NCI-H510A treated with DMSO at 0.1 percent for 48 hours (cell line): ENCODE results near the gene CHRNA7.

Source experiments
- DNase-seq: peaks from one replicate; lab custom pipeline; 2025; lab: John Stamatoyannopoulos, UW

CHRNA7 gene

GRCh38 chr15:32029862-32030781, at the start of gene CHRNA7:
CHRNA7 (plus strand) TSS chr15:32030515; CDS start chr15:32030595, 80 bp downstream.
- peak; percentile 8 for DNase-seq

- DNase-seq = no peak
Measured at GRCh38 chr15:31985607-31986006, 44.7 kb upstream of the CHRNA7 start.

- DNase-seq = no peak
Measured at GRCh38 chr15:31993062-31993461, 37.3 kb upstream of the CHRNA7 start.

- DNase-seq = no peak
Measured at GRCh38 chr15:31997711-31998110, 32.6 kb upstream of the CHRNA7 start.

- DNase-seq = no peak
Measured at GRCh38 chr15:32003558-32003957, 26.8 kb upstream of the CHRNA7 start.

GRCh38 chr15:32004249-32004648, 26.1 kb upstream of the CHRNA7 start:
- DNase-seq = no peak

- DNase-seq = peak; percentile 64
Measured at GRCh38 chr15:32007355-32007960, 22.9 kb upstream of the CHRNA7 start.

- no peak for DNase-seq
Measured at GRCh38 chr15:32014953-32015352, 15.4 kb upstream of the CHRNA7 start.

GRCh38 chr15:32020156-32020555, 10.2 kb upstream of the CHRNA7 start:
- DNase-seq = no peak

GRCh38 chr15:32028921-32029320, 1.4 kb upstream of the CHRNA7 start:
- no peak for DNase-seq

- no peak for DNase-seq
Measured at GRCh38 chr15:32029409-32029861, 880 bp upstream of the CHRNA7 start.

GRCh38 chr15:32030795-32031194, 480 bp downstream of the CHRNA7 start:
- no peak for DNase-seq

- no peak for DNase-seq
Measured at GRCh38 chr15:32033186-32033890, 3.0 kb downstream of the CHRNA7 start.

GRCh38 chr15:32034106-32034505, 3.8 kb downstream of the CHRNA7 start:
- no peak for DNase-seq

- DNase-seq = no peak
Measured at GRCh38 chr15:32035285-32035684, 5.0 kb downstream of the CHRNA7 start.

GRCh38 chr15:32036971-32037370, 6.7 kb downstream of the CHRNA7 start:
- no peak for DNase-seq

- DNase-seq = no peak
Measured at GRCh38 chr15:32041294-32041693, 11.0 kb downstream of the CHRNA7 start.

GRCh38 chr15:32042269-32042972, 12.1 kb downstream of the CHRNA7 start:
- no peak for DNase-seq

- peak; percentile 3 for DNase-seq
Measured at GRCh38 chr15:32053719-32054118, 23.4 kb downstream of the CHRNA7 start.

GRCh38 chr15:32057876-32058425, 27.6 kb downstream of the CHRNA7 start:
- no peak for DNase-seq

- DNase-seq = no peak
Measured at GRCh38 chr15:32060706-32061105, 30.4 kb downstream of the CHRNA7 start.

- no peak for DNase-seq
Measured at GRCh38 chr15:32067115-32067514, 36.8 kb downstream of the CHRNA7 start.
